ENCODE measurements around the gene RASSF3.

GRCh38 chr12:64580681-64581080 lies 29.6 kb upstream of the RASSF3 start:
- no peak for TF ChIP-seq CTCF (IDR thresholded peaks at IDR 0.05)
- no peak for TF ChIP-seq POLR2A (IDR thresholded peaks at IDR 0.05)
